SU-DHL-6 (cell line): ENCODE results near the gene TSPAN4.

Experiments
- EZH2phosphoT487 ChIP-seq: fragments of 200-600 bp; sonication (generic), shearing (Covaris generic); conservative IDR thresholded peaks from 2 replicates; pipeline ENCODE4 v1.6.1; 2018; ENCODE audit warnings: mild to moderate bottlenecking, antibody characterized with exemption, low read length, moderate library complexity, mixed read lengths
- TF ChIP-seq, protein P1 (sequence below): fragments of 200-600 bp; sonication (generic); IDR thresholded peaks from one replicate; pipeline ENCODE4 v1.5.1; 2017; ENCODE audit warnings: antibody characterized with exemption, mild to moderate bottlenecking, low read length, moderate library complexity; ENCODE audit not compliant: insufficient read depth, poor library complexity, severe bottlenecking

DNA sequence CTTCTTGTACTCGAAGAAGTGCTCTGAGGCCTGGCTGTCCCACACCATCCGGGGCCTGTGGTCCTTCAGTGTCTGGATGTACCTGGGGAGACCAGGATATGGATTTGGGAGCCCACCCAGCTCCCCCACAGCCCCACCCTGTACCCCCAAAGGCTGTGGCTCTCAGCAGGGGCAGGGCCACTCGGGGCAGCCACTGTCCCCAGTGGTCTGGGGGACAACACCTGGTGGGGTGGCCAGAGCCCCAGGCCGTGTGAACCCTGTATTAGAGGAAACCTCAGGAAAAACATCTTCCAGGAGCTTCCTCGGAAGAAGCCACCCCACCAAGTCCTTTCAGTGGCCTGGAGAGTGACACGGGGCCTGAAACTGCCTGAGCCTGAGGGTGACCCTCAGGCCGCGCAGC lies 27.8 kb downstream of the TSPAN4 start:
- TF ChIP-seq, protein P1, sequence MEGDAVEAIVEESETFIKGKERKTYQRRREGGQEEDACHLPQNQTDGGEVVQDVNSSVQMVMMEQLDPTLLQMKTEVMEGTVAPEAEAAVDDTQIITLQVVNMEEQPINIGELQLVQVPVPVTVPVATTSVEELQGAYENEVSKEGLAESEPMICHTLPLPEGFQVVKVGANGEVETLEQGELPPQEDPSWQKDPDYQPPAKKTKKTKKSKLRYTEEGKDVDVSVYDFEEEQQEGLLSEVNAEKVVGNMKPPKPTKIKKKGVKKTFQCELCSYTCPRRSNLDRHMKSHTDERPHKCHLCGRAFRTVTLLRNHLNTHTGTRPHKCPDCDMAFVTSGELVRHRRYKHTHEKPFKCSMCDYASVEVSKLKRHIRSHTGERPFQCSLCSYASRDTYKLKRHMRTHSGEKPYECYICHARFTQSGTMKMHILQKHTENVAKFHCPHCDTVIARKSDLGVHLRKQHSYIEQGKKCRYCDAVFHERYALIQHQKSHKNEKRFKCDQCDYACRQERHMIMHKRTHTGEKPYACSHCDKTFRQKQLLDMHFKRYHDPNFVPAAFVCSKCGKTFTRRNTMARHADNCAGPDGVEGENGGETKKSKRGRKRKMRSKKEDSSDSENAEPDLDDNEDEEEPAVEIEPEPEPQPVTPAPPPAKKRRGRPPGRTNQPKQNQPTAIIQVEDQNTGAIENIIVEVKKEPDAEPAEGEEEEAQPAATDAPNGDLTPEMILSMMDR: no peak
- no peak for TF ChIP-seq EZH2phosphoT487
